Cortex of kidney (tissue), 1 donor: ENCODE data around the gene STEAP1B.
"Not testable (repeated sequence)": the region's sequence is repeated elsewhere in the genome, so short reads cannot be mapped to it uniquely, and the experiment has no call there.

ENCODE experiments used
- DNase-seq: peaks from one replicate; lab custom pipeline; 2025; lab: John Stamatoyannopoulos, UW

The STEAP1B gene

GRCh38 chr7:22496912-22497311 lies 3.1 kb downstream of the STEAP1B start:
- not testable (repeated sequence) for DNase-seq

GRCh38 chr7:22496296-22496888 lies 3.6 kb downstream of the STEAP1B start:
- not testable (repeated sequence) for DNase-seq

GRCh38 chr7:22493160-22493925 lies 6.6 kb downstream of the STEAP1B start:
- not testable (repeated sequence) for DNase-seq

DNA sequence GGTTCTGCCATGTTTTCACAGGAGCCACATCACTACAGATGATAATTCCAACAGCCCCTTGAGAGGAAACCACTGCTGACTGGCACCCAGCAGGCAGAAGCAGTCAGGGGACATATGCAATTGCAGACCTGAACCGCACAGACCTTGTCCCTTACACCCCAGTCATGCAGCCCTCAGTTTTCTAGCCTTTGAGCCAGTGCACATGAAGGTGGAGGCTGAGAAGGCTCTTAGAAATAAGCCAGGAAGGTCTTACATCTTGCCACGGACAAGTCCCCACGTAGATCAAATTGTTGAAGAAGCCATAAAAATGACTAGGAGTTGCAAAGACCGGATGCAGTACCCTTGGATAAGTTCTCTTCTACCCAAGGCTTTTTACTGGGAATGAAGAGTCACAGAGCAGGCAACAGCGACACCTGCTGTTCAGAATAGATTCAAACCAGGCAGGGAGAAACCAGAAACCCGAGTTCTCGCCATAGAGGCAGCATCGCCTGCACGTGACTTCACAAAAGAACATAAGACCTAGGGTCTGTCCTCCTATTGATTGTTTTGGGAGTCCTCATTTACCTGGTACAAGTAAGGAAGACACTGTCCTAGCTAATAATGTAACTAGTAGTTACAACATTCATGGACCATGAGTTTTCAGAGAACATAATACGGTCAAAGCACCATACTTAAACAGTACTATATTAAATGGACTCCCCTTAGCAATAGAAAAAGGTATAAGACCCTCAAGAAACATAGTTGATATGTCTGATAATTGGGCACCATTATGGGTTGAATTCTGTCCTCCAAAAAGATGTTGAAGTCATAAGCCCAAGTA lies 11.1 kb downstream of the STEAP1B start:
- no peak for DNase-seq

DNA sequence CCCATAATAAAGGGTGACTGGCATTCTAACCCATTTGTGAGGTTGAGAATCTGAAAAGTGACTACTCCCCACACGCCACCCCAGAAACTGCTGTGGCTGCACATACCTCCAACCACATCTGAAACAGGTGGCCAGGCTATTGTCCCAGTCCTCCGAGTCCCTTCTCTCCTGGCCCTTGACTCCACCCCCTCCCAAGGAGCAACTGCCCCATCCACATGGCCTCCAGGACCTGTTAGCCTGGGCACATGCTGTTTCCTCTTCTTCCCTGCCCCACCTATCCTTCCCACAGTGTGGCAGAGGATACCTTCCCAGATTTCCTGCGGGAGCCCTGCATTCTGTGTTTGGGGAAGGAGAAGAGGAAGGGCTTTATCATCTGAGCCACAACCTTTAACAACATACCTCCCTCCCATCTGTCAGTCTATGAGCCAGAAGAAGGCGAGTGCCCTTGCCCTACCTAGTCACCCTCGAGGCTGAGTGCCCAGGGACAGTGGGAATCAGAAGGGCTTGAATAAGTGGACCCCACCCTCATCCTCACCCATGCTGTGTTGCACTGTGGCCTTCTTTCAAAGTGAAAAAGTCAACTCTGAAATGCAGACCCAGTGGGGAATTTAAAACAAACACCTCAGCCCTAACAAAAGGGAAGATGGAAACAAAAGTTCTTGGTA lies 11.9 kb downstream of the STEAP1B start:
- DNase-seq: no peak

DNA sequence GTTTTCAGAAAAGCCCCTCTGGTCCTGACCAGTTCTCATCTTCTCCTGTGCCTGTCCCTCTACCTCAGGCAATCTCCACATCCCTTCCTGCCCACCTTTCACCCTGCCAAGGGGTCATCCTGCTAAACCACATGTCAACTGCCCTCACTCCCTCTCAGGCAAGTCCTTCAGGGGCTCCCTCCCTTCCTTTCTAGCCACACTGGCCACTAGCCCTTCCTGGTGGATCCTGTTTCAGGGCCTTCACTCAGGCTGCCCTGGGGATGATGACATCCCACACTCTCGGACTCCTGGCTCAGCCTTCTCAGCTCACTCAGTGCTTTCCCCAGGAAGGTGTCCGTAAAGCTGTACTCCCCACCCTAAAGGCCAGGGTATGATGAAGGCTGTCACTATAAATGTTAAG lies 13.4 kb downstream of the STEAP1B start:
- DNase-seq: no peak

DNA sequence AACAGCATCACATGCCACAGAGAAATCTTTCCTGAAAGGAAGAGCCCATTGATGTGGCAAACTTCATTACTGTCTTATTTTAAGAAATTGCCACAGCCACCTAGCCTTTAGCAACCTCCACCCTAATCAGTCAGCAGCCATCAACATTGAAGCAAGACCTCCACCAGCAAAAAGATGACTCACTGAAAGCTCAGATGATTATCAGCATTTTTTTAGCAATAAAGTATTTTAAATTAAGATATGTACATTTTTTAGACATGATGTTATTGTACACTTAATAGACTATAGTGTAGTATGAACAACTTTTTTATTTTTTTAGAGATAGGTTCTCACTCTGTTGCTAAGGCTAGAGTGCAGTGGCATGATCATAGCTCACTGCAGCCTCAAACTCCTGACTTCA lies 14.8 kb downstream of the STEAP1B start:
- DNase-seq: no peak

GRCh38 chr7:22482503-22482902 lies 17.5 kb downstream of the STEAP1B start:
- DNase-seq: no peak

DNA sequence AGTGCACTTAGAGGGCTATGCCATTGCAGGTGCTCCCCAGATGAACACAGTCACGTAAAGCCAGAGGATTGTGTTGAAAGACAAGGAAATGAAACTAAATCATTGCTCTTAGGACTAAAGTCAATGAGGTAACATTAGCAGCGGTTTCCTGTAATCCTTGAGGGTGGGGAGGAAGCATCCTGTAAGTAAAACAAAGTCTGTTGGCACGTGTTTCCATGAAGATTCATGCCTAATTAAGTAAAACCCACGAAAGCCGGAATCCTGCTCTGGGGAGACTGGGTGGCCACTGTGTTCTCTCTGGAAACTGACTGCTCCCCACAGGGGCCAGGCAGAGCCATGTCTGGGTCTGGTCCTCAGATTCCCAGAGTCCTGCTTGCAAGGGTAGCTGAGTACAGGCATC lies 18.3 kb downstream of the STEAP1B start:
- DNase-seq: no peak

GRCh38 chr7:22480523-22481075 lies 19.4 kb downstream of the STEAP1B start:
- no peak for DNase-seq

DNA sequence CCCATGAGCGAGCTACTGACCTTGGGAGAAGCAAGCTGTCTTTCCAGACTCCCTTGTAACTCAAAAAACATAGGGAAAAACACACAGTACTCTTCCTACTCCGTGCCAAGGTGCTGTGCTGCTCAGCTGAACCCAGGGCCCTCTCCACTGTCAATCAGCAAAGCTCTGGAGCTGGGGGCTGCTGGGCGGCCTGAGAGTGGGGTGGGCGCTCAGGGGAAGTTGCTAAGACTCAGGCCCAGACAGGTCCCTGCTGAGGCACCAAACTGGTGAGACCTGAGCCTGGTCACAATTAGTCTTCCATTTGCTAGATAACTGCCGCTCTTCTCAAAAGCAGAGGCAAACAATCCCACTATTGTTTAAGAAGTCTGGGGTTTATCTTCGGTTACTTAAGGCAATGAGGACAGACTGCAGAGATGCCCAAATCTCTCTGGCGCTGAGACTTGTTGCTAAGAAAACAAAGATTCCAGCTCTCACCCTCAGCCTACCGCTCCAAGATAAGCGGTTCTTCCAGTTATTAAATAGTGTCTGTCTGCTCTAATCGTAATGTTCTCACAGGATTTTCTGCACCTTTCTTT lies 22.0 kb downstream of the STEAP1B start:
- DNase-seq: no peak

DNA sequence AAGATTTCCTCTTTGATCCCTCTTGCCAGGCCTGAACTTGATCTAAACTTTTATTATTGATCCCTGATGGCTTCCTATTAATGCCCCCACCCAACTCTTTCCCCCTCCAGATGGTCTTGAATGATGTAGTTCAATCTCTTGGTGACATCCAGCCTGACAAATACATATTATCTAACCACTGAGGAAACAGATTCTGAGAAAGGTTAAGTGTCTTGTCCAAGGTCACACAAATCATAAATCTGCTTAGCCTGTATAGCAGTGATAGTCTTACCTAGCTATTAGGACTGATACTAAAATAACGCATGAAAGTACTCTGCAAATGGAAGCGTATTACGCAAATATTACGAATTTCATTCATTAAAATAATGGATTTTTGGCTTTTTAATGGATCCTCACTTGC lies 22.7 kb downstream of the STEAP1B start:
- DNase-seq: no peak

GRCh38 chr7:22476824-22477223 lies 23.2 kb downstream of the STEAP1B start:
- no peak for DNase-seq

GRCh38 chr7:22474645-22475044 lies 25.3 kb downstream of the STEAP1B start:
- DNase-seq: no peak

DNA sequence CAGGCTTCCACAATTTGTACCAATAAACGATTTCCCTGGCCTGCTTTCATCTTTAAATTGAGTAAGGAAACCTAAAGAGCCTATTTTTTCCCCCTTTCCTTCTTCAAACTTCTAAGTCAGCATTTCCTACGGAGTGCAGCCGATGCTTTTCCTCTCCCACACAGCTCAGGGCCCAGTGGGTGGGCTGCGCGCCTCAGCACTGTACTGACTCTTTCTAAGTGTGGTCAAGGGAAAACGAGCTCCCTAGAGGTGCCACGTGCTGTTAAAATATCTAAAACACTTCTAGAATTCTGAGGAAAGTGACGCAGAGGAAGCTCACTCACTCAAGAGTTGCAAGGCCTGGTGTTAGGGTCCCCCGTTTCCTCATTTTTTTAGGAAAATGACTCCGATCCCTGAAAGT lies 29.0 kb downstream of the STEAP1B start:
- DNase-seq: no peak

DNA sequence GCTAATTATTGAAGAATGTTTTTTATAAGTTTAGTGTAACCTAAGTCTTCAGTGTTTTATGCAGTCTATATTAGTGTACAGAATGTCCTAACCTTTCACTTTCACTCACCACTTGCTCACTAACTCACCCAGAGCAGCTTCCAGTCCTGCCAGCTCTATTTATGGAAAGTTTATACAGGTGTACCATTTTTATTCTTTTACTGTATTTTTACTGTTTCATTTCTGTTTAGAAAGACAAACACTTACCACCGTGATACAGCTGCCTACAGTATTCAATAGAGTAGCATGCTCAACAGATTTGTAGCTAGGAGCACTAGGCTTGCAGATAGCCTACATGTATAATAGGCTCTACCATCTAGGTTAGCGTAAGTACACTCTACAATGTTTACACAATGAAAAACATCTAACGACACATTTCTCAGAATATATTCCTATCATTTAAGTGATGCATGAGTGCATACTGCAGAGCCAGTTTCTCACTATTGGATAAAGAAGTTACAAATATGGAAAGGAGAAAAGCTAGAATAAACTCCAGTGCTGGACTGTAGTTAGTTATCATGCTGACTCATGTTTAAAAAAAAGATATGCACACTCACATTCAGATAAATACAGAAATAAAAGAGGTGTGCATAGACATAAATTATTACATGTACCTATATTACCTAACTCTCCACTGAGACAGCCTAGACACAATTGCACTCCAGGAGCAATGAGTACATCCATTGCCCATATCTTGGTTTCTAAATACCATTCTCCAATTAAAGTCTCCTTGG lies 30.4 kb downstream of the STEAP1B start:
- DNase-seq: no peak

DNA sequence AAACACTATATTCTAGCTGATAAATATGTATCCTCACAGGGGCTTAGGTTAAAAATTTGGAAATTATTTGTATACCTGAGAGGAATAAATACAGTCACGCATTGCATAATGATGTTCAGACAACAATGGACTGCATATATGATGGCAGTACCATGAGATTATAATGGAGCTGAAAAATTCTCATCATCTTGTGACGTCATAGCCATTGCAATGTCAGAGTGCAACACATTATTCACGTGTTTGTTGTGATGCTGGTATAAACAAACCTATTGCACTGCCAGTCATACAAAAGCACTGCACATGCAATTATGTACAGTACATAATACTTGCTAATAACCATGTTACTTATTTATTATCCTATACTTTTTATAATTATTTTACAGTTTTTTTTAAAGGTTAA lies 31.4 kb downstream of the STEAP1B start:
- no peak for DNase-seq

- no peak for DNase-seq
Observed at GRCh38 chr7:22464299-22464698, 35.7 kb downstream of the STEAP1B start.

GRCh38 chr7:22460363-22460988 lies 39.5 kb downstream of the STEAP1B start:
- no peak for DNase-seq

GRCh38 chr7:22457471-22457870 lies 42.5 kb downstream of the STEAP1B start:
- no peak for DNase-seq
